KMS-11 (cell line): ENCODE results near the gene SMYD2.

ENCODE experiments used
- H2AFZ ChIP-seq: fragments of 200-600 bp; sonication (generic); 2 replicates; pipeline ENCODE4 v1.6.1; 2016; ENCODE audit warnings: antibody characterized with exemption, mixed run types, low read depth
- H3K27ac ChIP-seq: fragments of 200-600 bp; sonication (generic); 2 replicates; pipeline ENCODE4 v1.6.1; 2016; ENCODE audit warnings: mild to moderate bottlenecking, mixed run types
- H3K27me3 ChIP-seq: fragments of 200-600 bp; sonication (generic); 2 replicates; pipeline ENCODE4 v1.6.1; 2017; ENCODE audit warnings: mild to moderate bottlenecking, low read depth, mixed run types, moderate library complexity; ENCODE audit not compliant: insufficient read depth
- H3K36me3 ChIP-seq: fragments of 200-600 bp; sonication (generic); 2 replicates; pipeline ENCODE4 v1.6.1; 2017; ENCODE audit warnings: mild to moderate bottlenecking, mixed run types; ENCODE audit not compliant: insufficient read depth
- H3K4me1 ChIP-seq: fragments of 200-600 bp; sonication (generic); 2 replicates; pipeline ENCODE4 v1.6.1; 2016; ENCODE audit warnings: mild to moderate bottlenecking, low read depth, mixed run types; ENCODE audit not compliant: poor library complexity, severe bottlenecking
- H3K4me2 ChIP-seq: fragments of 200-600 bp; sonication (generic); 2 replicates; pipeline ENCODE4 v1.7.0; 2016; ENCODE audit warnings: mild to moderate bottlenecking, mixed run types
- H3K4me3 ChIP-seq: fragments of 200-600 bp; sonication (generic); IDR thresholded peaks from 2 replicates; pipeline ENCODE4 v1.6.1; 2017; ENCODE audit warnings: low read depth, low read length, mixed read lengths; ENCODE audit not compliant: insufficient read depth
- H3K79me2 ChIP-seq: fragments of 200-600 bp; sonication (generic); 2 replicates; pipeline ENCODE4 v1.6.1; 2016; ENCODE audit warnings: low read depth, mixed run types; ENCODE audit not compliant: insufficient read depth
- H3K9ac ChIP-seq: fragments of 200-600 bp; sonication (generic); 2 replicates; pipeline ENCODE4 v1.6.1; 2016; ENCODE audit warnings: mild to moderate bottlenecking, mixed run types
- H4K20me1 ChIP-seq: fragments of 200-600 bp; sonication (generic); 2 replicates; pipeline ENCODE4 v1.6.1; 2016; ENCODE audit warnings: mild to moderate bottlenecking, mixed run types; ENCODE audit not compliant: insufficient read depth
- CTCF ChIP-seq: fragments of 200-600 bp; sonication (generic); conservative IDR thresholded peaks from 2 replicates; pipeline ENCODE4 v1.6.1; 2017; ENCODE audit warnings: low read depth, mild to moderate bottlenecking, antibody characterized with exemption, low read length, moderate library complexity, mixed read lengths

SMYD2 gene

DNA sequence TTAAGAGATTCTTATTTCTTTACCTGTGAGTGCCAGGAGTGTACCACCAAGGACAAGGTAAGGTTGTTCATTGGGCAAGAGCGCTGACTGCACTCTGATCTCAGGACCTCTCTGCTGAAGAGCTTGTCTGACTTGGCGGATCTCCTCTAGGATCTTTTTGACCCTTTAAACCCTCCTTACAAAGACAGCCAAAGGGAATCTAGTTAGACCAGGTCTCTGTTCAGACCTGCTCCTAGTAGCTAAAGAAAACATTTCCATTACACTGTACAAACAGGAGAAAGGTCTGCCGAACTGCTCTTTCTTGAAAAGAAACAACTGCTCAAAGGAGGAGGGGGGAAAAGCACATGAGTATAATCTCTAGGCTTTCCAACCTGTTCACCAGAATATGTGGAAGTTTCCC is 49.3 kb downstream of the SMYD2 start:
- Histone ChIP-seq H3K79me2 (no peaks in the 10 kb centered on the region), H2AFZ (no peak overlapping the region), H3K36me3 (no peaks in the 10 kb centered on the region; the same call in 1 of the 2 replicates), H3K27me3 (no peaks in the 10 kb centered on the region), H4K20me1 (no peaks in the 10 kb centered on the region), H3K4me1 (peaks cover 4% of the 10 kb centered on the region), H3K27ac (no peak overlapping the region), H3K4me3 (no peak overlapping the region), H3K9ac (no peak overlapping the region), H3K4me2 (no peak overlapping the region)
- no peak for TF ChIP-seq CTCF

DNA sequence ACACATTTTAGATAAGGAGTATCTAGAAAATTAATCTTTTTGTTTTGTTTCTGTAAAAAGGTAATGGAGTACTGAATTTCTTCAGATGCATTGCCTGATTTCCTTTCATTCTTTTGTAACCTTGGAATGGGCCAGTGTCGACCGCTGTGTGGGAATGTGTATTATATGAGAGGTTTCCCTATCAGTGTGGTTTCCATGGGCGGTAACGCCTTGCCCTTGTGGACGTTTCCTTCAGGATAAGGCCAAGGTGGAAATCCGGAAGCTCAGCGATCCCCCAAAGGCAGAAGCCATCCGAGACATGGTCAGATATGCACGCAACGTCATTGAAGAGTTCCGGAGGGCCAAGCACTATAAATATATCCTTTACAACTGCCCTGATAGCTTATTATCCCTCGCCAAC is 49.8 kb downstream of the SMYD2 start:
- Histone ChIP-seq H3K4me3 (no peak overlapping the region), H3K36me3 (no peaks in the 10 kb centered on the region; the same call in 1 of the 2 replicates), H2AFZ (no peak overlapping the region), H3K9ac (no peak overlapping the region), H3K79me2 (no peaks in the 10 kb centered on the region), H3K27ac (no peak overlapping the region), H4K20me1 (no peaks in the 10 kb centered on the region), H3K27me3 (no peaks in the 10 kb centered on the region), H3K4me2 (no peak overlapping the region), H3K4me1 (peaks cover 4% of the 10 kb centered on the region)
- no peak for TF ChIP-seq CTCF

DNA sequence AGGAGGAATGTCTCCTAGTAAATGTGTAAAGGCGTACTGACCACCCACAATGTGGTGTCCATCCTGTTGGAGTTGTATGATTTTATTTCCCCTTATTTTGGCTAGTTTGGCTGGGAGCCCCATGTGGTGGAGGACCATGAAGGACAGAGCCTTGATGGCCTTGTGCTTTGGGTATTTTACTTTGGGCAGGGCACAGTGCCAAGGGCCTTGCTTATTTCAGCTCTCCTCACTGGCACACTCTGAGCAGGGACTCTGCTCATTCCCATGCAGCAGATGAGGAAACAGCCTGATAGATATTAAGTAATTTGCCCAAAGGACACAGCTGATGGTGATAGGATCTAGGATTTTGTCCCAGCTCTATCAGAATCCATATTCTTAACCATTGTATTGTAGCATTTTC is 50.2 kb downstream of the SMYD2 start:
- TF ChIP-seq CTCF = no peak

GRCh38 chr1:214331827-214332423 is 51.0 kb downstream of the SMYD2 start:
- no peaks in the 10 kb centered on the region for H3K79me2 ChIP-seq
- no peak overlapping the region for H3K4me2 ChIP-seq
- H3K36me3 ChIP-seq = no peaks in the 10 kb centered on the region; the same call in 1 of the 2 replicates
- H3K27ac ChIP-seq = no peak overlapping the region
- H2AFZ ChIP-seq = no peak overlapping the region
- H3K9ac ChIP-seq = no peak overlapping the region
- no peaks in the 10 kb centered on the region for H4K20me1 ChIP-seq
- peak; percentile 98 for TF ChIP-seq CTCF
- H3K4me1 ChIP-seq = peaks cover 10% of the 10 kb centered on the region
- no peak overlapping the region for H3K4me3 ChIP-seq
- H3K27me3 ChIP-seq = no peaks in the 10 kb centered on the region

More for the DNA sequence above, 50.2 kb downstream of the SMYD2 start:
- H3K4me2 ChIP-seq = no peak overlapping the region
- H4K20me1 ChIP-seq = no peaks in the 10 kb centered on the region
- no peak overlapping the region for H3K9ac ChIP-seq
- no peaks in the 10 kb centered on the region for H3K27me3 ChIP-seq
- H3K27ac ChIP-seq = no peak overlapping the region
- H3K4me3 ChIP-seq = no peak overlapping the region
- H3K36me3 ChIP-seq = no peaks in the 10 kb centered on the region; the same call in 1 of the 2 replicates
- H3K79me2 ChIP-seq = no peaks in the 10 kb centered on the region
- H3K4me1 ChIP-seq = peaks cover 5% of the 10 kb centered on the region
- no peak overlapping the region for H2AFZ ChIP-seq
